Gastrocnemius medialis (tissue), 4 donors: ENCODE results near the gene CA14. TPM values are rescaled to one million over a fixed set of nuclear protein-coding genes. Genes with fewer than 3 reads are reported as not detected.
A peak's percentile ranks its signal among the peaks of the same experiment; 100 is the strongest.

Source experiments
- ATAC-seq, 2 donors: fragments of 150-250 bp; one replicate each; pipeline ENCODE4 v1.9.1; 2016
- DNase-seq, 2 donors: peaks; one replicate each; pipeline ENCODE4 v3.0.0-alpha.2; 2019
- H3K27ac ChIP-seq, 4 donors: fragments of 200-600 bp; sonication (generic); 1 replicate in 1 of 4; 2 replicates in 3 of 4; pipeline ENCODE4 v1.5.1; 2016 to 2018; ENCODE audit warnings: mild to moderate bottlenecking in 2 of 4, moderate library complexity in 1 of 4
- H3K27me3 ChIP-seq, 3 donors: fragments of 200-600 bp; sonication (generic) in 2 of 3; 1 replicate in 1 of 3; 2 replicates in 2 of 3; pipeline versions ENCODE4 v1.5.1 to v1.6.0; 2016 to 2019; ENCODE audit warnings: mild to moderate bottlenecking in 1 of 3, moderate library complexity in 1 of 3
- H3K36me3 ChIP-seq, 2 donors: fragments of 200-600 bp; sonication (generic) in 1 of 2; one replicate each; pipeline ENCODE4 v1.5.1; 2017 to 2018
- H3K4me1 ChIP-seq, 2 donors: fragments of 200-600 bp; sonication (generic) in 1 of 2; one replicate each; pipeline ENCODE4 v1.5.1; 2016 to 2017; ENCODE audit warnings: mild to moderate bottlenecking in 2 of 2
- H3K4me3 ChIP-seq, 4 donors: fragments of 200-600 bp; sonication (generic) in 3 of 4; 1 replicate in 1 of 4; 2 replicates in 3 of 4; pipeline ENCODE4 v1.5.1; 2016 to 2019; ENCODE audit warnings: mild to moderate bottlenecking in 2 of 4
- H3K9me3 ChIP-seq, 3 donors: fragments of 200-600 bp; sonication (generic) in 2 of 3; 1 replicate in 1 of 3; 2 replicates in 2 of 3; pipeline ENCODE4 v1.5.1; 2016 to 2019
- POLR2A ChIP-seq, 2 donors: fragments of 450-650 bp; IDR thresholded peaks; one replicate each; pipeline ENCODE4 v1.6.1; 2017; ENCODE audit warnings: antibody characterized with exemption in 2 of 2, mild to moderate bottlenecking in 2 of 2, moderate library complexity in 2 of 2
- in situ Hi-C, 4 donors: fragments of 200-750 bp; cut with MboI; loops; one replicate each; pipeline versions ENCODE4 v1.15.0 to v1.8.0; 2017; ENCODE audit warnings: low sequenced_read_pairs in 4 of 4
- intact Hi-C: fragments of 100-400 bp; cut with DNase I; formaldehyde crosslinking; loops from one replicate; pipeline ENCODE4 v1.15.1; 2023; ENCODE audit warnings: low total_unique reads
- total RNA-seq, 4 donors: library from RNA; depleted of rRNA; stranded (reverse); fragments of >200 nt; gene quantifications; one replicate each; pipeline versions ENCODE4 v1.1.0 to v1.2.3, GENCODE V29; 2016
- TF ChIP-seq, protein P1 (sequence below), 5 experiments: fragments of 450-650 bp in 3 of 5; fragments of 200-600 bp in 2 of 5; sonication (generic) in 2 of 5; IDR thresholded peaks in 4 of 5; conservative IDR thresholded peaks in 1 of 5; 1 replicate in 4 of 5; 2 replicates in 1 of 5; pipeline ENCODE4 v1.5.1; 2016 to 2019; ENCODE audit warnings: antibody characterized with exemption in 5 of 5, mild to moderate bottlenecking in 3 of 5, moderate library complexity in 3 of 5

CA14 gene
- total RNA-seq, 4 donors from 2014 or later, result 0.20 to 3.8 (median 0.31) TPM; not detected in 1

DNA sequence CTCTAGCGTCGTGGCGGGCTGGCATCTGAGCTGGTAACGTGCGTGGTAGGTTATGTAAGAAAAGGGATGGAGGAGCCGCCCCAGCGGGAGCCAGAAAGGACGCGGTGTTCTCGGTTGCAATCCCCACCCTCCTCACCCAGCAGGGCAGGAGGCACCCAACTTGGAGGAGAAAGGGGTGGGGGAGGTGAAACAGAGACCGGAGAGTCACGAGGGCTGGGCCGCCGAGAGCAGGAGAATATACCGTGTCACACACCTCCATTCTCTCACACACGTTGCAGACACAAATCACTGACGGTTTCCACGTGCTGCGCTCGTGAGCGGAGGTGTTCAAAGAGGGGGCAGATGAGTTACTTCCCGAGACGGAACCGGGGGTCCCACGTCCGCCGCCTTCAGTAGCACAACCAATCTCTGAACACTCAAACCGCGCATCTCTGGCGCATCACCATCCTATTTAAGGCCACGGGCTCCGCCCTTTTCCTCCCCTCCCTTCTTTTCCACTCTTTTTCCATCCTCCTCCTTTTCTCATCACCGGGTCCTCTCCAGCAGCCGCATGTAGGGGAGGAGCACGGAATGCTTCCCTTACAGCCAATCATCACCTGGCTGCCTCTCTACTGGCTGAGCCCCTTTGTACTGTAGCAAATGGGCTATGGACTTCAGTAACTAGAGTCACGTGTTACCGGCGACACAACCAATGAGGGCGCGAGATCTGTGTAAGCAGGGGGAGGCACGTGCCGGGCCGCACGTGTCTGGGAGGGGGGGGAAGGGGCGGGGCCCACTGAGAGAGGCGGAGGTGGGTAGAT, 24.4 kb downstream of the CA14 start, which contains the start of gene CIART:
TSS of gene CIART (plus strand) at position 797 of the 800 bp plus-strand sequence. CDS start 714 bp downstream, outside the sequence.
- Histone ChIP-seq H3K27ac (peak within 1 kb of the TSS; percentile 93 to 97 (median 95)), H3K4me1 (peaks cover 27 to 34% of the 10 kb centered on the region in 2 donors), H3K36me3 (peaks cover 0 to 12% of the 10 kb centered on the region in 2 donors), H3K9me3 (no peaks in the 10 kb centered on the region), H3K27me3 (no peaks in the 10 kb centered on the region), H3K4me3 (peak within 1 kb of the TSS; percentile 59 to 80 (median 72))
- in situ Hi-C loops (no loop called here), intact Hi-C loops (loop anchor here (1.0 to 5.0 kb wide), 6 partner anchors 14 to 280 kb away; partner anchors contain the start of genes ANP32E and PRPF3)
- peak; percentile 31 to 58 for TF ChIP-seq POLR2A (IDR thresholded peaks at IDR 0.05)
- TF ChIP-seq, protein P1, sequence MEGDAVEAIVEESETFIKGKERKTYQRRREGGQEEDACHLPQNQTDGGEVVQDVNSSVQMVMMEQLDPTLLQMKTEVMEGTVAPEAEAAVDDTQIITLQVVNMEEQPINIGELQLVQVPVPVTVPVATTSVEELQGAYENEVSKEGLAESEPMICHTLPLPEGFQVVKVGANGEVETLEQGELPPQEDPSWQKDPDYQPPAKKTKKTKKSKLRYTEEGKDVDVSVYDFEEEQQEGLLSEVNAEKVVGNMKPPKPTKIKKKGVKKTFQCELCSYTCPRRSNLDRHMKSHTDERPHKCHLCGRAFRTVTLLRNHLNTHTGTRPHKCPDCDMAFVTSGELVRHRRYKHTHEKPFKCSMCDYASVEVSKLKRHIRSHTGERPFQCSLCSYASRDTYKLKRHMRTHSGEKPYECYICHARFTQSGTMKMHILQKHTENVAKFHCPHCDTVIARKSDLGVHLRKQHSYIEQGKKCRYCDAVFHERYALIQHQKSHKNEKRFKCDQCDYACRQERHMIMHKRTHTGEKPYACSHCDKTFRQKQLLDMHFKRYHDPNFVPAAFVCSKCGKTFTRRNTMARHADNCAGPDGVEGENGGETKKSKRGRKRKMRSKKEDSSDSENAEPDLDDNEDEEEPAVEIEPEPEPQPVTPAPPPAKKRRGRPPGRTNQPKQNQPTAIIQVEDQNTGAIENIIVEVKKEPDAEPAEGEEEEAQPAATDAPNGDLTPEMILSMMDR (IDR thresholded peaks at IDR 0.05 in 4 of 5, conservative IDR thresholded peaks at IDR 0.05 in 1 of 5), result no peak
- DNase-seq, result peak; percentile 97 to 99
- peak; percentile 88 to 91 for ATAC-seq

DNA sequence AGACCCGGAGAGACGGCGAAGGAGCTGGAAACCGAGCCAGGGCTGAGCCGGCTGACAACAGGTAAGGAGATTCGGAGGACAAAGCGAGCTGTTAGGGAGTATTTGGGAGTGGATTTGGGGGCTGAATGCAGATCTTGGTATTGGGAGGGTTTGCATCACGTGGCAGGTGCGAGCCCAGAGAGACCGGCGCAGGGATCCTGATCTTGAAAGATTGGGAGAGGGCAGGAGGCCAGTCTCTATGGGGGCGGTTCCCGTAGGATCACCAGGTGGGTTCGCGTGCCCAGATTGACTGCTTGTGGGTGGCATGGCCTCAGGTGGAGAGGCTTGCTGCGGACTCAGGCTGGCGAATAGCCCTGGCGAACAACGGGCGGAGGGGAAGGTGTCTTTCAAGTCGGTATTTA, 25.0 kb downstream of the CA14 start:
- in situ Hi-C loops, result no loop called here
- Histone ChIP-seq H3K36me3 (peaks cover 0 to 18% of the 10 kb centered on the region in 2 donors), H3K27ac (peak overlapping the region; percentile 93 to 97 (median 95)), H3K4me1 (peaks cover 27 to 34% of the 10 kb centered on the region in 2 donors), H3K4me3 (peak overlapping the region; percentile 59 to 80 (median 72)), H3K9me3 (no peaks in the 10 kb centered on the region), H3K27me3 (no peaks in the 10 kb centered on the region)
- intact Hi-C loops, result loop anchor here (1.0 to 5.0 kb wide), 4 partner anchors 14 to 280 kb away; partner anchors contain the start of gene PRPF3
- peak; percentile 56 to 59 for ATAC-seq
- TF ChIP-seq POLR2A (IDR thresholded peaks at IDR 0.05), result peak; percentile 67 to 77
- TF ChIP-seq, protein P1 (IDR thresholded peaks at IDR 0.05 in 4 of 5, conservative IDR thresholded peaks at IDR 0.05 in 1 of 5), result no peak
- peak; percentile 64 to 83 for DNase-seq

DNA sequence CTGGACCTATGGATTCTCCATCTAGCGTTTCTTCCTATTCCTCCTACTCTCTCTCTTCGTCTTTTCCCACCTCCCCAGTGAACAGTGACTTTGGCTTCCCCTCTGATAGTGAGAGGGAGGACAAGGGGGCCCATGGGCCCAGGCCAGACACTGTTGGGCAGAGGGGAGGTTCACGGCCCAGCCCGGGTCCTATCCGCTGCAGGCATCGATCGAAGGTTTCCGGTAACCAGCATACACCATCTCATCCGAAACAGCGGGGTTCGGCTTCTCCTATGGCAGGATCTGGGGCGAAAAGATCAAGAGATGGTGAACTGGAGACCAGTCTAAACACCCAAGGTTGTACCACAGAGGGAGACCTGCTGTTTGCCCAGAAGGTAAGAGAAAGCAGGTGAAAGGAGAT, 25.7 kb downstream of the CA14 start:
- no peaks in the 10 kb centered on the region for H3K9me3 ChIP-seq
- H3K36me3 ChIP-seq, result peaks cover 0 to 25% of the 10 kb centered on the region in 2 donors
- peak overlapping the region; percentile 59 to 80 (median 72) for H3K4me3 ChIP-seq
- in situ Hi-C loops (no loop called here), intact Hi-C loops (loop anchor here (5.0 kb wide), 1 partner anchor 279 kb away; no protein-coding TSS in a partner anchor)
- TF ChIP-seq, protein P1 (IDR thresholded peaks at IDR 0.05 in 4 of 5, conservative IDR thresholded peaks at IDR 0.05 in 1 of 5), result no peak
- TF ChIP-seq POLR2A (IDR thresholded peaks at IDR 0.05), result no peak
- peak overlapping the region; percentile 93 to 97 (median 95) for H3K27ac ChIP-seq
- no peak for ATAC-seq
- H3K27me3 ChIP-seq, result no peaks in the 10 kb centered on the region
- peaks cover 27 to 34% of the 10 kb centered on the region in 2 donors for H3K4me1 ChIP-seq
- DNase-seq, result no peak

DNA sequence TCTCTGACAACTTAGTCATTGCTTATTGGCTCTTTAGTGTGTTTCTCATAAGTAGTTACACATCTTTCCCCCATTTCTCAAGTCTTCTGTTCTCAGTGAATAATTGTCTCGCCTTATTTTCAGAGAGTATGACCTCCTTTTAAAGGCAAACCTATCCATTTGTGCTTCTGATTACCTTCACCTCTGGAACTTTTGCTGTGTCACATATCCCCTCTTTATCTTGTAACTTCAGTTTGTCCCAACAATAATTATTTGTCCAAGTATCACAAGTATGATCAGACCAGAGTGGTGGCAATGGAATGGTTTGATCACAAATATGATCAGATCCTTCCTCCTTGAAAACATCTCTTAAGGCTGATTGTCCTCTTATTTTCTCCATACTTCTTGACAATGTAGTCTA, 30.8 kb downstream of the CA14 start:
- no peak overlapping the region for H3K4me3 ChIP-seq
- H3K27ac ChIP-seq, result peak overlapping the region in 1 of 4 donors; percentile 14
- no peak for TF ChIP-seq POLR2A (IDR thresholded peaks at IDR 0.05)
- TF ChIP-seq, protein P1 (IDR thresholded peaks at IDR 0.05 in 4 of 5, conservative IDR thresholded peaks at IDR 0.05 in 1 of 5), result no peak
- DNase-seq (no peak), ATAC-seq (no peak)
- intact Hi-C loops (no loop called here), in situ Hi-C loops (no loop called here)
- H3K4me1 ChIP-seq, result peaks cover 14 to 22% of the 10 kb centered on the region in 2 donors
- no peaks in the 10 kb centered on the region for H3K9me3 ChIP-seq
- peaks cover 0 to 28% of the 10 kb centered on the region in 2 donors for H3K36me3 ChIP-seq
- no peaks in the 10 kb centered on the region for H3K27me3 ChIP-seq
